Neural progenitor cell (in vitro differentiated cells): ENCODE data around the gene FBF1.
"Not testable (repeated sequence)": the region's sequence is repeated elsewhere in the genome, so short reads cannot be mapped to it uniquely, and the experiment has no call there.

Experiments
- EZH2 ChIP-seq: fragments of 200-600 bp; sonication (generic); IDR thresholded peaks from 2 replicates; pipeline ENCODE4 v1.6.1; 2017; ENCODE audit warnings: antibody characterized with exemption, mild to moderate bottlenecking, moderate library complexity
- TF ChIP-seq, protein P1 (sequence below): fragments of 200-600 bp; sonication (generic); IDR thresholded peaks from 2 replicates; pipeline ENCODE4 v1.5.1; 2017; ENCODE audit warnings: antibody characterized with exemption, mild to moderate bottlenecking

DNA sequence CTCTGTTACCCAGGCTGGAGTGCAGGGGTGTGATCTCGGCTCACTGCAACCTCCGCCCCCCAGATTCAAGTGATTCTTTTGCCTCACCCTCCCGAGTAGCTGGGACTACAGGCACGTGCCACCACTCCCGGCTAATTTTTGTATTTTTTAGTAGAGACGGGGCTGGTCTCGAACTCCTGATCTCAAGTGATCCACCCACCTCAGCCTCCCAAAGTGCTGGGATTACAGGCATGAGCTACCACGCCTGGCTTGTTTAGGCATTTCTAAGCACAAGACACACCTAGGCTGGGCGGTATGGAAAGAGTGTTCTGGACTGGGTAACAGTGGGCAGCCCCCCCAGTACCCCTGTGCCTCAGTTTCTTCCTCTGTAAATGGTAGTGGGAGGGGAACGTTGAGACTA lies 70.6 kb downstream of the FBF1 start:
- not testable (repeated sequence) for TF ChIP-seq EZH2
- TF ChIP-seq, protein P1, sequence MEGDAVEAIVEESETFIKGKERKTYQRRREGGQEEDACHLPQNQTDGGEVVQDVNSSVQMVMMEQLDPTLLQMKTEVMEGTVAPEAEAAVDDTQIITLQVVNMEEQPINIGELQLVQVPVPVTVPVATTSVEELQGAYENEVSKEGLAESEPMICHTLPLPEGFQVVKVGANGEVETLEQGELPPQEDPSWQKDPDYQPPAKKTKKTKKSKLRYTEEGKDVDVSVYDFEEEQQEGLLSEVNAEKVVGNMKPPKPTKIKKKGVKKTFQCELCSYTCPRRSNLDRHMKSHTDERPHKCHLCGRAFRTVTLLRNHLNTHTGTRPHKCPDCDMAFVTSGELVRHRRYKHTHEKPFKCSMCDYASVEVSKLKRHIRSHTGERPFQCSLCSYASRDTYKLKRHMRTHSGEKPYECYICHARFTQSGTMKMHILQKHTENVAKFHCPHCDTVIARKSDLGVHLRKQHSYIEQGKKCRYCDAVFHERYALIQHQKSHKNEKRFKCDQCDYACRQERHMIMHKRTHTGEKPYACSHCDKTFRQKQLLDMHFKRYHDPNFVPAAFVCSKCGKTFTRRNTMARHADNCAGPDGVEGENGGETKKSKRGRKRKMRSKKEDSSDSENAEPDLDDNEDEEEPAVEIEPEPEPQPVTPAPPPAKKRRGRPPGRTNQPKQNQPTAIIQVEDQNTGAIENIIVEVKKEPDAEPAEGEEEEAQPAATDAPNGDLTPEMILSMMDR = not testable (repeated sequence)
